OCI-LY1 (cell line): Measurements from ENCODE around the gene SHC1.

Source experiments
- H2AFZ ChIP-seq: fragments of 200-600 bp; sonication (generic), shearing (Covaris generic); 2 replicates; pipeline ENCODE4 v1.6.0; 2014; ENCODE audit warnings: antibody characterized with exemption, mild to moderate bottlenecking, low read length
- H3F3A ChIP-seq: fragments of 200-600 bp; sonication (generic), shearing (Covaris generic); 2 replicates; pipeline ENCODE4 v1.6.0; 2014; ENCODE audit warnings: mild to moderate bottlenecking, antibody characterized with exemption, low read length, moderate library complexity; ENCODE audit not compliant: insufficient read depth
- H3K27ac ChIP-seq: fragments of 200-600 bp; sonication (generic); 2 replicates; pipeline ENCODE4 v1.5.1; 2014; ENCODE audit warnings: low read length, mixed run types, mild to moderate bottlenecking, low read depth; ENCODE audit not compliant: poor library complexity, severe bottlenecking
- H3K27me3 ChIP-seq: fragments of 200-600 bp; sonication (generic); 2 replicates; pipeline ENCODE4 v1.6.0; 2014; ENCODE audit warnings: antibody characterized with exemption, mild to moderate bottlenecking, low read length, moderate library complexity; ENCODE audit not compliant: insufficient read depth
- H3K36me3 ChIP-seq: fragments of 200-600 bp; sonication (generic); 2 replicates; pipeline ENCODE4 v1.6.1; 2014; ENCODE audit warnings: mild to moderate bottlenecking, antibody characterized with exemption, low read length, moderate library complexity, mixed read lengths; ENCODE audit not compliant: insufficient read depth
- H3K4me1 ChIP-seq: fragments of 200-600 bp; sonication (generic); 2 replicates; pipeline ENCODE4 v1.5.1; 2014; ENCODE audit warnings: mild to moderate bottlenecking, low read length, moderate library complexity; ENCODE audit not compliant: insufficient read depth, severe bottlenecking
- H3K4me2 ChIP-seq: fragments of 200-600 bp; sonication (generic), shearing (Covaris generic); 2 replicates; pipeline ENCODE4 v1.6.1; 2014; ENCODE audit warnings: low read length
- H3K4me3 ChIP-seq: fragments of 200-600 bp; sonication (generic); 2 replicates; pipeline ENCODE4 v1.5.1; 2014; ENCODE audit warnings: low read length, low read depth, mild to moderate bottlenecking, mixed read lengths; ENCODE audit not compliant: poor library complexity, severe bottlenecking
- H3K79me2 ChIP-seq: fragments of 200-600 bp; shearing (Covaris generic); 2 replicates; pipeline ENCODE4 v1.6.1; 2016; ENCODE audit warnings: mixed run types, low read length, mixed read lengths; ENCODE audit not compliant: insufficient read depth
- H3K9ac ChIP-seq: fragments of 200-600 bp; sonication (generic), shearing (Covaris generic); 2 replicates; pipeline ENCODE4 v1.6.1; 2014; ENCODE audit warnings: mild to moderate bottlenecking, low read length, mixed read lengths
- H3K9me2 ChIP-seq: fragments of 200-600 bp; sonication (generic), shearing (Covaris generic); 2 replicates; pipeline ENCODE4 v1.6.1; 2014; ENCODE audit warnings: low read depth, mild to moderate bottlenecking, low read length, mixed read lengths
- H3K9me3 ChIP-seq: fragments of 200-600 bp; shearing (Covaris generic); 2 replicates; pipeline ENCODE4 v1.6.1; 2014; ENCODE audit warnings: low read length, mixed read lengths
- H4K20me1 ChIP-seq: fragments of 200-600 bp; sonication (generic), shearing (Covaris generic); 2 replicates; pipeline ENCODE4 v1.6.0; 2016; ENCODE audit warnings: mild to moderate bottlenecking, low read length; ENCODE audit not compliant: insufficient read depth
- EZH2 ChIP-seq: fragments of 200-600 bp; sonication (generic), shearing (Covaris generic); IDR thresholded peaks from 2 replicates; pipeline ENCODE4 v1.8.0; 2017; ENCODE audit warnings: borderline replicate concordance, mixed run types, mild to moderate bottlenecking, antibody characterized with exemption, low read length, moderate library complexity, mixed read lengths
- TF ChIP-seq, protein P1 (sequence below): fragments of 200-600 bp; sonication (generic), shearing (Covaris generic); IDR thresholded peaks from 2 replicates; pipeline ENCODE4 v1.5.1; 2017; ENCODE audit warnings: mild to moderate bottlenecking, antibody characterized with exemption, low read length, moderate library complexity, mixed read lengths

Gene SHC1

GRCh38 chr1:154972517-154973343 lies 2.2 kb upstream of the SHC1 start:
- Histone ChIP-seq H3K79me2 (peaks cover 28% of the 10 kb centered on the region), H2AFZ (no peak overlapping the region), H3K4me2 (peak overlapping the region; percentile 74), H3K9me3 (no peaks in the 10 kb centered on the region), H3K36me3 (peaks cover 18% of the 10 kb centered on the region), H3K4me3 (peak overlapping the region; percentile 79), H3F3A (no peaks in the 10 kb centered on the region), H3K27me3 (no peaks in the 10 kb centered on the region), H3K27ac (peak overlapping the region; percentile 88), H3K9me2 (no peaks in the 10 kb centered on the region), H3K9ac (peak overlapping the region; percentile 17; the same call in 1 of the 2 replicates), H3K4me1 (peaks cover 54% of the 10 kb centered on the region), H4K20me1 (no peaks in the 10 kb centered on the region)
- TF ChIP-seq, protein P1, sequence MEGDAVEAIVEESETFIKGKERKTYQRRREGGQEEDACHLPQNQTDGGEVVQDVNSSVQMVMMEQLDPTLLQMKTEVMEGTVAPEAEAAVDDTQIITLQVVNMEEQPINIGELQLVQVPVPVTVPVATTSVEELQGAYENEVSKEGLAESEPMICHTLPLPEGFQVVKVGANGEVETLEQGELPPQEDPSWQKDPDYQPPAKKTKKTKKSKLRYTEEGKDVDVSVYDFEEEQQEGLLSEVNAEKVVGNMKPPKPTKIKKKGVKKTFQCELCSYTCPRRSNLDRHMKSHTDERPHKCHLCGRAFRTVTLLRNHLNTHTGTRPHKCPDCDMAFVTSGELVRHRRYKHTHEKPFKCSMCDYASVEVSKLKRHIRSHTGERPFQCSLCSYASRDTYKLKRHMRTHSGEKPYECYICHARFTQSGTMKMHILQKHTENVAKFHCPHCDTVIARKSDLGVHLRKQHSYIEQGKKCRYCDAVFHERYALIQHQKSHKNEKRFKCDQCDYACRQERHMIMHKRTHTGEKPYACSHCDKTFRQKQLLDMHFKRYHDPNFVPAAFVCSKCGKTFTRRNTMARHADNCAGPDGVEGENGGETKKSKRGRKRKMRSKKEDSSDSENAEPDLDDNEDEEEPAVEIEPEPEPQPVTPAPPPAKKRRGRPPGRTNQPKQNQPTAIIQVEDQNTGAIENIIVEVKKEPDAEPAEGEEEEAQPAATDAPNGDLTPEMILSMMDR = no peak
- no peak for TF ChIP-seq EZH2

GRCh38 chr1:154972213-154972516 lies 1.6 kb upstream of the SHC1 start:
- peak overlapping the region; percentile 17; the same call in 1 of the 2 replicates for H3K9ac ChIP-seq
- no peaks in the 10 kb centered on the region for H3F3A ChIP-seq
- no peaks in the 10 kb centered on the region for H3K9me3 ChIP-seq
- H3K9me2 ChIP-seq = no peaks in the 10 kb centered on the region
- no peaks in the 10 kb centered on the region for H3K27me3 ChIP-seq
- peak overlapping the region; percentile 74 for H3K4me2 ChIP-seq
- peak overlapping the region; percentile 79 for H3K4me3 ChIP-seq
- H3K27ac ChIP-seq = peak overlapping the region; percentile 88
- peaks cover 19% of the 10 kb centered on the region for H3K36me3 ChIP-seq
- no peak overlapping the region for H2AFZ ChIP-seq
- H3K79me2 ChIP-seq = peaks cover 23% of the 10 kb centered on the region
- H4K20me1 ChIP-seq = no peaks in the 10 kb centered on the region
- peaks cover 49% of the 10 kb centered on the region for H3K4me1 ChIP-seq
- no peak for TF ChIP-seq EZH2
- TF ChIP-seq, protein P1 = no peak

- no peaks in the 10 kb centered on the region for H3K9me2 ChIP-seq
- peaks cover 16% of the 10 kb centered on the region for H3K79me2 ChIP-seq
- TF ChIP-seq EZH2 = no peak
- TF ChIP-seq, protein P1 = no peak
- peak overlapping the region; percentile 71 for H3K4me2 ChIP-seq
- peak overlapping the region; percentile 53; the same call in 1 of the 2 replicates for H3K9ac ChIP-seq
- H2AFZ ChIP-seq = no peak overlapping the region
- H3K4me1 ChIP-seq = peaks cover 42% of the 10 kb centered on the region
- H3K27ac ChIP-seq = peak overlapping the region; percentile 69
- H3F3A ChIP-seq = no peaks in the 10 kb centered on the region
- peaks cover 26% of the 10 kb centered on the region for H3K36me3 ChIP-seq
- no peaks in the 10 kb centered on the region for H3K9me3 ChIP-seq
- H4K20me1 ChIP-seq = no peaks in the 10 kb centered on the region
- peak overlapping the region; percentile 52 for H3K4me3 ChIP-seq
- H3K27me3 ChIP-seq = no peaks in the 10 kb centered on the region
Measured at GRCh38 chr1:154971341-154971998, 923 bp upstream of the SHC1 start.
